Measurements from ENCODE around the gene C7orf57.

The C7orf57 gene

DNA sequence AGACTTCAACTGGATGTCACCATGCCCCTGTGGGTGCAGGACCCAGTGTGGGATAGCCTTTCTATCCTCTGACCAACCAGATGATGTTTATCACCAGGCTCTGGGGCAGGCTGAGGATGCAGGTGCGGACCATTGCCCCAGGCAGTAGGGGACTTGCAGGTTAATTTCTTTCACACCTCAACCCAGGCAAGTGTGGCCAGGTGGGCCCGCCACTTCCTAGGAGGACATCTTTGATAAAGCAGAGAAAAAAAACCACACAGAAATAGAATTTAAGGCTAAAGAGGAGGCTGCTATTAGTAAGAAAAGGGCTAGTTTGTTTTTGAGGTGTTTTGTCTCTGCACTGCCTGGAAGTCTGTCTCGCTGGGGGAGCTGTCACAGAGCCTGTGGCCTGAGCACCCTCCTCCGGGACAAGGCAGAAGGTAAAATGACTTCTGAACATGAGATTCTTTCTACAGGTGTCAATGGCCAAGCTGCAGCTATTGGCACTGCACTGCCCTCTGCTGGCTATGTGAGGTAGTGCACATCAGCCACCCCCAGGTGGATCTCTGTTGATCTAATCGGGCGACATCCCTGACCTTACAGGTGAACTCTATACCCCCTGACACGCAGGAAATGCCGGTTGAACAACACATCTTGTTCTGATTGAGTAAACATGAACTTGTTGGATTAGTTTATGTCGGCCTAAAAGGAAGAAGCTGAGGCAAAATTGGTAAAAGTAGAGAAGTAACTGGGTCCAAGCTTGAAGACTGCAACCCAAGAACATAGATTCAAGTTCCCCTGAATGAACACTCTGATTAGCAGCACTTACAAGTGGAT is 74.7 kb downstream of the C7orf57 start:
- no peak for DNase-seq (ENCODE audit: low read depth)

DNA sequence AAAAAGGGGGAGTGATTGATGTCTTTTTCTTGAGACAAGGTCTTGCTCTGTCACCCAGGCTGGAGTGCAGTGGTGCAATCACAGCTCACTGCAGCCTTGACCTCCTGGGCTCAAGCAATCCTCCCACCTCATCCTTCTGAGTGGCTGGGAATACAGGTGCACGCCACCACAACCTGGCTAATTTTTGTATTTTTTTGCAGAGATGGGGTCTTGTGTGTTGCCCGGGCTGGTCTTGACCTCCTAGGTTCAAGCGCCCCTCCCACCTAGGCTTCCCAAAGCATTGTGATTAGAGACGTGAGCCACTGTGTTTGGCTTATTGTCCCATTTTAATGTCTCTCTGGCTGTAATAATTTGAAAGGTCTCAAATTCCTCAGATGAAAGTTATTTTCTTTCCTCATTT is 75.5 kb downstream of the C7orf57 start:
- DNase-seq (ENCODE audit: low read depth) = no peak

Measured in iris pigment epithelial cell (primary cell).